GM18499 (cell line): ENCODE data around the gene ECT2.
"Not testable (repeated sequence)": the region's sequence is repeated elsewhere in the genome, so short reads cannot be mapped to it uniquely, and the experiment has no call there.

Experiments used
- ATAC-seq: cut with Tn5 transposase; IDR thresholded peaks from one replicate; pipeline ENCODE4 v1.9.1; 2021; ENCODE audit warnings: moderate number of reproducible peaks; ENCODE audit not compliant: insufficient read depth, unreplicated experiment

The ECT2 gene, protein sequence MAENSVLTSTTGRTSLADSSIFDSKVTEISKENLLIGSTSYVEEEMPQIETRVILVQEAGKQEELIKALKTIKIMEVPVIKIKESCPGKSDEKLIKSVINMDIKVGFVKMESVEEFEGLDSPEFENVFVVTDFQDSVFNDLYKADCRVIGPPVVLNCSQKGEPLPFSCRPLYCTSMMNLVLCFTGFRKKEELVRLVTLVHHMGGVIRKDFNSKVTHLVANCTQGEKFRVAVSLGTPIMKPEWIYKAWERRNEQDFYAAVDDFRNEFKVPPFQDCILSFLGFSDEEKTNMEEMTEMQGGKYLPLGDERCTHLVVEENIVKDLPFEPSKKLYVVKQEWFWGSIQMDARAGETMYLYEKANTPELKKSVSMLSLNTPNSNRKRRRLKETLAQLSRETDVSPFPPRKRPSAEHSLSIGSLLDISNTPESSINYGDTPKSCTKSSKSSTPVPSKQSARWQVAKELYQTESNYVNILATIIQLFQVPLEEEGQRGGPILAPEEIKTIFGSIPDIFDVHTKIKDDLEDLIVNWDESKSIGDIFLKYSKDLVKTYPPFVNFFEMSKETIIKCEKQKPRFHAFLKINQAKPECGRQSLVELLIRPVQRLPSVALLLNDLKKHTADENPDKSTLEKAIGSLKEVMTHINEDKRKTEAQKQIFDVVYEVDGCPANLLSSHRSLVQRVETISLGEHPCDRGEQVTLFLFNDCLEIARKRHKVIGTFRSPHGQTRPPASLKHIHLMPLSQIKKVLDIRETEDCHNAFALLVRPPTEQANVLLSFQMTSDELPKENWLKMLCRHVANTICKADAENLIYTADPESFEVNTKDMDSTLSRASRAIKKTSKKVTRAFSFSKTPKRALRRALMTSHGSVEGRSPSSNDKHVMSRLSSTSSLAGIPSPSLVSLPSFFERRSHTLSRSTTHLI

DNA sequence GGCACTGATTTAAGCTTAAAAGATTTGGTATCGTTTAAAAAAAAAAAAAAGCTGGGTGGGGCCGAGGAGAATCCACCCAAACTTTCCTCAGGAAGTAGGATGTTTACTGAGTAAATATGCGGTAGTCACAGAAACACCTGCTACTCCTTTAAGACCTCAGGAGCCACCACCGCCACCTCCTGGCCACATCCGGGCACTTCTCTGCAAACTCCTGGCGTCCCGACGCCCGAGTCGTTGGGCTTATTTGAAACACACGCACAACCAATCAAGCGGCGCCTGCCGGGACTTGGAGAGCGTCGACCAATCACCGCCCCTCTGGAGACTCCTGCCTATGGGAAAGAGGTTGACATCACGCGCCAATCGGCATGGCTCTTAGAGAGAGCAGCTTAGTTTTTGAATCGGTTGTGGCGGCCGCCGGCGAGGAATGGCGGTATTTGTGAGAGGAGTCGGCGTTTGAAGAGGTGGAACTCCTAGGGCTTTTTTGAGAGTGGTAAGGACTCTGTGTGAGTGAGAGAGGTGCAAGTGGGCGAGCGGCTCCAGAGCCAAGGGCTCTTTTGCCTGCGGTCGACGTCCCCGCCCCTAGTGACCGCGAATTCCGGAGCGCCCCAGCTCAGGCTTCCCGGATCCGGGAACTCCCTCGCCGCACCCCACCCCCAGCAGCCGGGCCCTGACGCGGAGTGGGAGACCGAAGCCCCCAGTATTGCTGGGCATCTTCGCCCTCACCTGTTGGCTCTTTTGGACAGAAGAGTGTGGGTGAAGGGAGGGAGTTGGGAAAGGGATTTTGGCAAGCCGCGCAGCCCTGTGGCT is at the start of gene ECT2:
TSS of gene ECT2 (plus strand) at position 359 of the 807 bp plus-strand sequence. CDS start 3,805 bp downstream, outside the sequence.
- ATAC-seq = peak; percentile 98

DNA sequence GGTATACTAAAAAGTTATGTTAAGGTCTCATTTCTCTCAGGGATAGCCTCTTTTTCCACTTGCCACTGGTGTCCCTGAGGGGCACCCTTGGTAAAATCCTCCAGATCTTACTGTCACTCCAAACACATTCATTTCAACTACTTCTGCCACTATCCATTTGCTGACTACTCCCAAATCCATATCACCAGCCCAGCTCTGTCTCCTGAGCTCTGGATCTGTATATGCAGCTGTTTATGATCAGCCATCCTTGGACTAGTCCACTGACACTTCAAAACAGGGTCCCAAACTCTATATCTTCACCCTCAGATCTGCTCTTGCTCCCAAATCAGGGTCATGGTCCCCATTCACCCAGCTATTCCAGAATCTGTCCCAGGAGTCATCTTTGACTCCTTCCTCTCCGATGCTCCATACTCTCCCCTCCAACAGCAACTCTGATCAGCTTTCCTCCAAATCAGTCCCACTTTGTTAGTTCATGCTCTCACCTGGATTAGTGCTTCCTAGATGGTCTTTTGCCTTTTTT is 49.5 kb upstream of the ECT2 start:
- no peak for ATAC-seq

DNA sequence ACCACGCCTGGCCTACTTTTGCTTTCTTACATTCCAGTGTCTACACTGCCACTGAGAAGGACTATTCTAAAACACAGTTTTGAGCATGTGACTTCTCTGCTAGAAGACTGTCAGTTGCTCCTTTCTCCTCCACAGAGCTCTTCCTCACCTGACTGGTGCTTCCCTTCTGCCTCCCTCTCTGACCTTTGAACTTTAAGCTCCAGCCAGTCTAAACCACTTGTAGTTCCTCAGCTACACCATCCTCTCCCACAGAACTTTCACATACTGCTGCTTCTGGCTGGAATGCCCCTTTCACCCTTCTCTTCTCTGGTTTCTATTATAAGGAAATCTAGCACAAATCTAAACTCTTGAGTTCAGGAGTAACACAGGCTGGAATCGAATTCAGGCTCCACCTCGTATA is 48.8 kb upstream of the ECT2 start:
- ATAC-seq = no peak

DNA sequence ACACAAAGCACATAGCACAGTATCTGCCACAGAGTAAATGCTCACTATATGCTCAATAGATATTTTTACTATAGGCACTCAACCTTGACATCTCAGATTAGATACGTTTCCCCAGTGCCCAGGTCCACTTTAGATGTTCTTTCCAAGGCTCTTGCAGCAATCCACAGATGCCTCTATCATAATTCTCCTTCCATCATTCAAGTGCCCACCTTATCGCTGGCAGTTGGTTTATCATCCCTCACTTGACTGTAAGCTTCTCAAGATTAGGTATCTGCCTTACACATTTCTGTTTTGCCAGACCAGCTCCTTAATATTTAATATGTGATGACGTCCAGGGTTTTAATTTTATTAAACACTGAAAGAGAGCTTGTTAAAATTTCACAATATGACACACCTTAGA is 48.3 kb upstream of the ECT2 start:
- no peak for ATAC-seq

DNA sequence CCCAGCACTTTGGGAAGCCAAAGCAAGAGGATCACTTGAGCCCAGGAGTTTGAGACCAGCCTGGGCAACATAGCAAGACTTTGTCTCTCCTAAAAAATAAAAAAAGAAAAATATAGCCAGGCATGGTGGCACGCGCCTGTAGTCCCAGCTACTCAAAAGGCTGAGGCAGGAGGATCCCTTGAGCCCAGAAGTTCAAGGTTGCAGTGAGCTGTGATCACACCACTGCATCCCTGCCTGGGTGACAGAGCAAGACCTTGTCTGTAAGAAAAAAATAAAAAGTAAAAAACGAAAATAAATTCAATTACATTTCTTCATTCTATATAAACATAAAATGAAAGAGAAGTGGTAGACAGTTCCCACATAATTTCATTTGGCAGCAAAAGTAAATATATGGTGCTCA is 47.8 kb upstream of the ECT2 start:
- ATAC-seq = not testable (repeated sequence)

DNA sequence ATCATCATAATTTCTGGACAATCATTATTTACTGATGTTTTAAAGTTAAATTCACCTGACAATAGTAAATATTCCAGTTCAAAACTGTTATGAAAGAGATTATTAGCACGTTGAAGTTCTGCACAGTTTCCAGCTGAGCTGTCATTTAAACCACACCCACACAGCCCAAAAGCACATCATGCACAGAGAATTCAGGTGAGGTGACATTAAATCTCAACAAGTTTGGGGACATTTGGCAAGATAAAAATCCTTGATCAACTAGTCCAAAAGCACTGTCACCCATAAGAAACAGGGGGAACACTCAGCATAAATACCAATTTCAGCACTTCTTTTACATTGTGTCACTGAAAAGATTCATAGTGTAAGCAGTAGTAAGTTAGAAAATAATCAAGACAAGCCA is 46.5 kb upstream of the ECT2 start:
- ATAC-seq = no peak

DNA sequence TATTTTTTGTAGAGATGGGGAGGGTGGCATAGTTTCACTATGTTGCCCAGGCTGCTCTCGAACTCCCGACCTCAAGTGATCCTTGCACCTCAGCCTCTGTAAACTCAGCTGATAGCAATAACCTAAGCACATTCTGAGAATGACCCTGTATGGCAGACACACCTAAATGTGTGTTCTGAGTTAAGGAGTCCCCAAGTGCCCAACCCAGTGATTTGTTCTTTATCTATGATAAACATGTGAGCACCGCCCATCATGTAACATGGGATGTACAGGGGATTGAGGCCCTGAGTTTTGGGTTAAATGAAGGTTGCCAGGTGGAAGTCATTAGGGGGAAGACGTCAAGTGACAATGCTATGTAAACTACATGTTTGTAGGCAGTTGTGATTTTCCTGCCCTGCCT is 45.4 kb upstream of the ECT2 start:
- no peak for ATAC-seq

DNA sequence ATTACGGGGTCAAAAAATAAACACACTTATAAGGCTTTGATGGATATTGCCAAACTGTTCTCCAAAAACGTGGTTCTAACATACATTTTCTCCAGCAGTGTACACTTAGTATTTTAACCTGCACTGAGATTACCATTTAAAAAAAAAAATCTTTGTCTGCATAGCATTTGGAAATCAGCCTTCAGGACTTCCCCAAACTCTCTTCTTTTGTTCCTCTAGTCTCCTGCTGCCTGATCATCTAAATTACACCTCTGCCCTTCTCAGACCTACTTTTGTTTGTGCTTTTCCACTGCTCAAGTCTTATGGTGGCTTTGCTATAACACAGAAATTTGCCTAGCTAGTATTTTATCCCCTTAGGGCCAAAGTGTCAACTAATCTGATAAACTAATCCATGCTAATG is 43.5 kb upstream of the ECT2 start:
- ATAC-seq = no peak

DNA sequence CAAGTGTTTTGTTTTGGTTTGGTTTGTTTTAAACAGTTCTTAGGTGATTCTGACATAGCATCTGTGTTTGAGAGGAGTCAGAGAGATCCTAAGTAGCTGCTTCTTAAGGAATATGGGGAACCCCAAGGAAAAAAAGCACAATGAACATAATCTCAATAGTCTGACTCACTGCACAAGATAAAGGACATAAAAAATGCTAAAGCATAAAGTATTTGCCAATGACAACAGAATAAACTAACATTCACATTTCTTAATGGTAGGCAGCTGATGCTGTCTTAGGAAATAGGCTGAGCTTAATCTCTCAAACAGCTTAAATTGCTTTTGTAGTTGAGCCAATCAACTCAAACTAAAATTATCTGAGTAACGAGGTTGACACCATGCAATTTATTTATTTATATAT is 42.6 kb upstream of the ECT2 start:
- ATAC-seq = no peak

DNA sequence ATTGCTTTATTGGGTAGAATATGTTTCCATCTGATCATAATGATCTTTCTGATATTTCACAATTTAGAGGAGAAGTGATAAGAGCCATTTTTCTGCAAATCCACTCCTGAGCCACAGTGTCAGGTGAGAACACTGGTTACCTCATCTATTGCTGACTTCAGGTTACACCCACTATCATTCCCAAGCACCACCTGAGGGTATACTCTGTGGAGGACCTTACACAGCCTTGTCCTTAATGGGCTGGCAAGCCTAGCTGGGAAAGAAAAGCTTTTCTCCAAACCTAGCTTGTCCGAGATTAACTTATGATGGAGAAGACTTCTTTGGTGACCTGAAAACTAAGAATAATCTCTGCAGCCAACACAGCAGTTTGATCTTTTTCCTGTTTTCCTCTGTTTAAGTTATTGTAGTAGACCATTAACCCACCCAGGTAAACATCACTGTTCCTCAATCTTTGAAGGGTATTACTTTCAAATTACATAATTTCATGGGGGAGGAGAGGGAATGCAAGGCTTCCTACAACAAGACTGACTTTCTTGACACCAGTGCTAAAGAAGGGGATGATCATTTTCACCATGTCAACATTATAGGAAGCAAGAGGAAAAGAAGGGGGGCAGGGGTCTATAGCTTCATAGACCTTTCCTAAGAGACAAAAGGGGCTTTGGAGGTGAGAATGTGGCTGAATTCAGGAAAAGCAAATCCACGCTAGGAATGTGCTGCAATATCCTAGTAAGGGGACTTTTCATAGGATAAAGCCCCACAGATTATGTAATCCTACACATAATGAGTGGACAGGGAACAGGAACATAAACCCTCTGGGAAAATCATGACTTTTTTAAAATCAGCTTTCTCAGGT is 41.4 kb upstream of the ECT2 start:
- no peak for ATAC-seq

DNA sequence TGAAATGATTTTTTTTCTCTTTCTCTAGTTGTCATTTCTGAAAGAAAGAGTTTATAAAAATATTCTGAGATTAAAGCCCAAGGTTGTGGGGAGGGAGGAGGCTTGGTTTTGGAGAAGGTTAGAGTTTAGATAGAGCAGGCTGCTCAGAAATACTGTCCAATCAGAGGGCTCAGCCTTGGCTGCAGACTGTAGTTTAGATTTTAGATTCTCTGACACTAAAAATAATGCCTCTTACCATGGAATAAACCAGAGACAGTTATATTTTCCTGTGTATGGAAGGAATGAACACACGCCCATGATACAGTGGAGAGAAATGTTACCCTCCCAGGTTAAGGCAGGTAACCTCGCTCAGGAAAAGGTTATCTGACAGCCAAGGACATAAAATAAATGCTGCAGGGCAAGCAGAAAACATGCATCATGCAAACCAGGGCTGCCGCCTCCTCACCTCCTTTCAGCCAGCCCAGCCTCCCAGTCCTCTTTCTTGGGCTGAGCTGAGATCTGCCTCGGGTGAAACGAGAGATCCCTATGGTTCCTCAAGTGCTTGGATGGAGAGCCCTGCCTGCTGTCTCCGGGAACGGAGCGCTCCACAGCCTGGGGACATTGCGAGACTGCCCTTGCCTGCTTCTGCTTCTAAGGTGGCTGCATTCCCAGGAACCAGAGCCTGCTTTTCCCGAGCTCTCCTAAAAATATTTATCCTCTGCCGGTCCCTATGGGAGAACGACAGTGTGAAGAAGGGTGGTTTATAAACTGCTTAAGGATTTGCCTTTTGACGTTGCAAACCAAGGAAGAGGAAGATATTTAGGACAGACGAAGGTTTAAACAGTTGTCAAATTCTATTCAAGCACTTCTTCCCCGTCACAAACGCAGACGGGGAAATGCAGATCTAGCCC is 40.5 kb upstream of the ECT2 start:
- no peak for ATAC-seq

DNA sequence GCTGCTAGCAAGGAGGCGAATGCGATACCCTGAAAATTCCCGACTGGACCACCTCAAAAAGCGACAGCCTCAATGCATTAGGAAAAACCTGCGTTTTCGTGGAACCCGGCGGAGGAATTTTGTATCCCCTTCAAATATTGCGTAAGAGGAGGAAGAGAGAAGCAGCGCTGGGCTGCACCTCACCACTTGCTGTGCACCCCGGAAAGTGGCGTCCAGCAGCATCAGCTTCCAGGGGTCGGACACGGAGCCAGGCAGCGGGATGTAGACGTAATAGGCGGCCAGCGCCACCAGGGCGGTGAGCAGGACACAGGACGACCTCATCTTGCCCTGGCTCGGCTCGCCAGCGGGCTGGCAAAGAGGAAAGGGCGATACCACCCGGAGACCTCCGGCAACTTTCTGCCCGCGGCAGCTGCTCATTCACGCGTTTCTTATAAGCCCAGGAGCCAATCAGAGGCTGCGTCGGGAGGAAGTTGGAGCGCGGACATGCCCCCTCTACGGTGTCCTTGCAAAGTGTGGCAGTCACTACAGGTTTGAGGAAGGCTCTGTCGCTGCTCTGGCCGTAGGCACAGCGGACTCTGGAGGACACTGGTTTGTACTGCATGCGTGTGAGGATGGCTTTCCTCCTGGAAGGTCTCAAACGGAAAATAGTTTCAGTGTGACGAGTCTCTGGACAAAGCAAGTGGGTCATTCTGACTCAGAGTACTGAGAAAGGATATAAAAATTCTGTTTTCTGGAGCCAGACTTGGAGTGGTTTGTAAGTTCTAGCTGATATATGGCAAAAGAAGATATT is 39.7 kb upstream of the ECT2 start, which contains the start of gene NCEH1:
TSS of gene NCEH1 (minus strand) at position 404 of the 790 bp plus-strand sequence. CDS start at position 321, 83 bp downstream.
- peak; percentile 98 for ATAC-seq

DNA sequence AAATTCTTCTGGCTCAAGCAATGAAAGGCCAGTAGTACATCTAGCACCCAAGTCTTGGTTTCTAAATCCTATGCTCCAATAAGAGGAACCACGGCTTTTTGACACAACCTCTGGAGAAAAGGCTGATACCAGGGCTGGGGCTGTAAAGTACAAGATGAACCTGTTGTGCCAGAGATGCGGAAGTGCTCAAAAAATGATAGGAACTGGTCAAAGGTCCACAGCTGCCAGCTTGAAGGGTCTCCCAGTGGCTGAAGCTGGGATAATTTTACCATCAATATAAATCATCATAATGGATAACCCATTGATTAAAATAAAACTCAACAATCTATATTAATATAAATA is 39.1 kb upstream of the ECT2 start:
- no peak for ATAC-seq

DNA sequence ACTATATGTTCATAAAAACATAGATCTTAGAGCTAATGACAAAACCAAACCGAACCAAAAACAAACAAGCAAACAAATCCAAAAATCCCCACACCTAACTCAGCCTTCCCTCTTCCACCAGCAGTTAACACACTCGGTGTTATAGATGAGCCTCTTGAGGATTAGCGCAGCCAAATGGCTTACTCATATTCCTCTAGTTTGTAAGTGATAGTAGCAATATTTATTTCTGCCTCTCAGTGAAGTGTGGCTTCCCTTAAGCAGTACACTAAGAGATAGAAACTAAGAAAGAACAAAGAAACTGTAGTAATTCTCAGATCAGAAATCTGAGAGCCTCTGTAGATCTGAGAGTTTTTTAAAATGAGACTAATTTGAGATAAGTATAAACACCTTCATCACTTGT is 37.2 kb upstream of the ECT2 start:
- ATAC-seq = no peak

DNA sequence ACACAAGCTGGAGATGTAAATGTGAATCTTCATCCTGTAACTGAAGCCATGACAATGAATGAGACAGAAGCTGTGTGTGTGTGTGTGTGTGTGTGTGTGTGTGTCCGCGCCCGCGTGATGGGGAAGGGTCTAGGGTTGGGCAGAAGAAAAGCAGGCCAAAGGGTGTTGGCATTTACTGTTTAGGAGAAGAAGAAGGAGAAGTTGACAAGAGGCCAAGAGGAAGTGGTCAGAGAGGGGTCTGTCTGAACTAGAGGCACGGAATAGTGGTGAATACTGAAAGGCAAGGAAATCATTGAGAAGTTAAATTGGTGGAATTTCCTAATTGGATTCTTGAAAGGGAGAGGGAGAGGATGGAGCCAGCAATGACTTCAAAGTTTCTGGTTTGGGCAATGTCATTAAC is 34.0 kb upstream of the ECT2 start:
- ATAC-seq = no peak

DNA sequence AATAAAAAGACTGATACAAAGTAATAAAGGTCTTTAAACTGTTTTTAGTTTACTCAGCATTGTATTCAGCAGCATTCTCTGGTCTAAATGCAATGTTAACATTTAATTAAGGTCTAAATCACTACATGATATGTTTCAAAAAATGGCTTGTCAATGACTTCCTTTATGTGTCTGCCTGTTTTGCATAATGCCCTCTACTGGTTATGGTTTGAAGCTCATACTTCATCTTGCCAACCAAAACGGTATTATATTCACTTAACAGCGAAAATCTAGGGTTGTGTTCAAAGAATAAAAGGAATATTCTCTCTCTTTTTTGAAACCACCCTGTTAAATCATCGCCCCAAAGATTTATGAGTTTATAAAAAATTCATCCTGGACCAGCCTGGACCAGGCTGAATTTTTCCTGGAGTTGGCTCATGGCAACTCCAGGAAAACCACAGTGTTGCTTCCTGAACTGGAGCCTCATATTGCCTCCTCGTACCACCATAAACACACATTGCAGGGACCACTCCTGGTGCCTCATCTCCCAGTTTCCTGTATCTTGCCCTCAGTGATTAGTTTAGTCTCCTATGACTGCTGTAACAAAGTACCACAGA is 32.9 kb upstream of the ECT2 start:
- no peak for ATAC-seq

DNA sequence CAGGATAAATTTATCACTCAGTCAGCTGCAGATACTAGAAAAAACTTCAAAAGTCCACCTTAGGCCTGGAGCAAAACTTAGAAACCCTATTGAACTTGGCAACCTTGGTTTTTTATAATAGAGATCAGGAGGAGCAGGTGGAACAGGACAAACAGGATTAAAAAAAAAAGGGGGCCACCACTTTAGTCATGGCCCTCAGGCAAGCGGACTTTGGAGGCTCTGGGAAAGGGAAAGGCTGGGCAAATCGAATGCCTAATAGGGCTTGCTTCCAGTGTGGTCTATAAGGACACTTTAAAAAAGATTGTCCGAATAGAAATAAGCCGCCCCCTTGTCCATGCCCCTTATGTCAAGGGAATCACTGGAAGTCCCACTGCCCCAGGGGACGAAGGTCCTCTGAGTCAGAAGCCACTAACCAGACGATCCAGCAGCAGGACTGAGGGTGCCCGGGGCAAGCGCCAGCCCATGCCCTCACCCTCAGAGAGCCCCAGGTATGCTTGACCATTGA is 27.9 kb upstream of the ECT2 start:
- ATAC-seq = not testable (repeated sequence)
